ENCODE measurements around the gene API5.
"Not testable (repeated sequence)": the region's sequence is repeated elsewhere in the genome, so short reads cannot be mapped to it uniquely, and the experiment has no call there.

The API5 gene

DNA sequence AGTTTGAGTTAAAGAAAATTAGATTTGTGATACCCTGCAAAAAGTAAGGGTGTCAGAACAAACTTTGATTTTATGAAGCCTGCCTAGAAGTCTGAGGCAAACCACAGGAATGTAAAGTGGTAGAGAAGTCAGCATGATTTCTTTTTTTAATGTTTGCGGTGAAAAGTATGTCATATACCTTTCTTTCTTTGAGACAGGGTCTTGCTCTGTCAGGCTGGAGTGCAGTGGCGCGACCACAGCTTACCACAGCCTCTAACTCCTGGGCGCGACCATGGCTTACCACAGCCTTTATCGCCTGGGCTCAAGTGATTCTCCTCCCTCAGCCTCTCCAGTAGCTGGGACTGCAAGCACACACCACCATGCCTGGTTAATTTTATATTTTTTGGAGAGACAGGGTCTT, 4.7 kb downstream of the API5 start:
- no peaks in the 10 kb centered on the region for H3K36me3 ChIP-seq (ENCODE audit: control insufficient read depth, insufficient read depth, low read length)
- H3K27me3 ChIP-seq (ENCODE audit: control insufficient read depth, insufficient read depth, low read length): no peaks in the 10 kb centered on the region
- no peak overlapping the region for H3K9ac ChIP-seq (ENCODE audit: low read length)
- peaks cover 8% of the 10 kb centered on the region for H3K4me1 ChIP-seq (ENCODE audit: control insufficient read depth, insufficient read depth, low read length)
- H3K27ac ChIP-seq (ENCODE audit: low read depth, low read length): no peak overlapping the region
- no peak overlapping the region for H3K4me3 ChIP-seq (ENCODE audit: low read length)

DNA sequence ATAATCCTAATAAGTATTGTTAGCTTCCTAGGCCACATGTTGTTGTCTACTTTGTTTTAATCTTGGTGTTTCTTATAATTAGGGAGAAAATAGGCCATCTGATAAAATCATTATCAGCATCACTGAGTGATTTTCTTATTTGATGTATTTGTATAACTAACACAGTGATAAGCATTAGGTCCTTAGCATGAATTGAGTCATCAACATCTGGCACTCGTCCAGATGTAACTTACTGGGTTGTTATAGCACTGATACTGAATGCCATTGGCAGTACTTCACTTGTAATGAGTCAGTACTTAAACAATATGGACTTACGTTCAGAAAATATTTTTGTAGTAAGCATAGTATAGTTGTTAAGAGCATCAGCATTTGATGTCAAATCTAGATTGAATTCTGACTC, 16.2 kb downstream of the API5 start:
- no peaks in the 10 kb centered on the region for H3K4me1 ChIP-seq (ENCODE audit: control insufficient read depth, insufficient read depth, low read length)
- H3K36me3 ChIP-seq (ENCODE audit: control insufficient read depth, insufficient read depth, low read length): peaks cover 44% of the 10 kb centered on the region
- no peak overlapping the region for H3K9ac ChIP-seq (ENCODE audit: low read length)
- H3K27me3 ChIP-seq (ENCODE audit: control insufficient read depth, insufficient read depth, low read length): no peaks in the 10 kb centered on the region
- no peak overlapping the region for H3K4me3 ChIP-seq (ENCODE audit: low read length)
- H3K27ac ChIP-seq (ENCODE audit: low read depth, low read length): no peak overlapping the region

- no peaks in the 10 kb centered on the region for H3K4me1 ChIP-seq (ENCODE audit: control insufficient read depth, insufficient read depth, low read length)
- no peak overlapping the region for H3K4me3 ChIP-seq (ENCODE audit: low read length)
- H3K9ac ChIP-seq (ENCODE audit: low read length): no peak overlapping the region
- H3K27ac ChIP-seq (ENCODE audit: low read depth, low read length): no peak overlapping the region
- H3K27me3 ChIP-seq (ENCODE audit: control insufficient read depth, insufficient read depth, low read length): no peaks in the 10 kb centered on the region
- H3K36me3 ChIP-seq (ENCODE audit: control insufficient read depth, insufficient read depth, low read length): peaks cover 40% of the 10 kb centered on the region
These were observed 16.7 kb downstream of the API5 start for GRCh38 chr11:43328482-43328881.

- Histone ChIP-seq H3K27me3 (ENCODE audit: control insufficient read depth, insufficient read depth, low read length) (no peaks in the 10 kb centered on the region), H3K36me3 (ENCODE audit: control insufficient read depth, insufficient read depth, low read length) (peaks cover 15% of the 10 kb centered on the region), H3K27ac (ENCODE audit: low read depth, low read length) (no peak overlapping the region), H3K9ac (ENCODE audit: low read length) (no peak overlapping the region), H3K4me1 (ENCODE audit: control insufficient read depth, insufficient read depth, low read length) (no peaks in the 10 kb centered on the region), H3K4me3 (ENCODE audit: low read length) (no peak overlapping the region)
These were observed 29.4 kb downstream of the API5 start for GRCh38 chr11:43341159-43341558.

GRCh38 chr11:43351426-43351825, 39.6 kb downstream of the API5 start:
- not testable (repeated sequence) for H3K36me3 ChIP-seq (ENCODE audit: control insufficient read depth, insufficient read depth, low read length); H3K27ac ChIP-seq (ENCODE audit: low read depth, low read length); H3K27me3 ChIP-seq (ENCODE audit: control insufficient read depth, insufficient read depth, low read length); H3K9ac ChIP-seq (ENCODE audit: low read length); H3K4me3 ChIP-seq (ENCODE audit: low read length); H3K4me1 ChIP-seq (ENCODE audit: control insufficient read depth, insufficient read depth, low read length)

DNA sequence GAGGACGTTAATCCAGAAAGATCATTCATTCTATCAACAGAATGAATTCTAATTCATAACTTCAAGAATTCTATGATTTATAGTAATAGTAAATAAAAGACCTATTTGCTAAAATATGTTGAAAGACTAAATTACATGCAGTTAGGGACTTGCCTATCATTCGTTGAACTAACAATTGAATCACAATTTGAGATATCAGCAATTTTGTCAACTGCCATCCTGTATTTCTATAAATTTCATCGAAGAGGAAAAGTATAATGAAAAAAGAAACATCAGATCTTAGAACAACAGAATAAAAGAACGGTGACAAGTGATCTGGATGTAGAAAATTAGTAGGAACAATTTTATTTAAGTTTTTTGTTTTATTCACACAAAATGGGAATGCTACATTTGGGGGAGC, 42.5 kb downstream of the API5 start:
- H3K36me3 ChIP-seq (ENCODE audit: control insufficient read depth, insufficient read depth, low read length): no peaks in the 10 kb centered on the region
- no peak overlapping the region for H3K27ac ChIP-seq (ENCODE audit: low read depth, low read length)
- H3K27me3 ChIP-seq (ENCODE audit: control insufficient read depth, insufficient read depth, low read length): no peaks in the 10 kb centered on the region
- H3K4me3 ChIP-seq (ENCODE audit: low read length): no peak overlapping the region
- no peak overlapping the region for H3K9ac ChIP-seq (ENCODE audit: low read length)
- H3K4me1 ChIP-seq (ENCODE audit: control insufficient read depth, insufficient read depth, low read length): peaks cover 3% of the 10 kb centered on the region

DNA sequence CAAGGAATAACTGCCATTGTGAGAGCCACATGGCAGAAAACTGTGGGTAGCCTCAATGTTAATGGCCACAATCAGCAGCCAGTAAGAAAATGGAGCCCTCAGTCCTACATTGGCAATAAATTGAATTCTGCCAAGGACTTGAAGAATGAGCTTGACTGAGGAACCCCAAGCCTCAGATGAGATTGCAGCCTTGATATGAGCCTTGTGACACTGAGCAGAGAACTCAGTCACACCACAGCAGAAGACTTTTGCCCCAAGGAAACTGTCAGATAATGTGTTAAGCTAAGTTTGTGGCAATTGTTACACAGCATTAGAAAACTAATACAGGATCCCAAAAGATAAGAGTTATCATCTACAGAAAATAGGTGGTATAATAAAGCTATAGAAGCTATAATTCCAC, 44.5 kb downstream of the API5 start:
- Histone ChIP-seq H3K27ac (ENCODE audit: low read depth, low read length) (no peak overlapping the region), H3K36me3 (ENCODE audit: control insufficient read depth, insufficient read depth, low read length) (no peaks in the 10 kb centered on the region), H3K4me1 (ENCODE audit: control insufficient read depth, insufficient read depth, low read length) (peaks cover 13% of the 10 kb centered on the region), H3K27me3 (ENCODE audit: control insufficient read depth, insufficient read depth, low read length) (no peaks in the 10 kb centered on the region), H3K9ac (ENCODE audit: low read length) (no peak overlapping the region), H3K4me3 (ENCODE audit: low read length) (no peak overlapping the region)

- Histone ChIP-seq H3K27ac (ENCODE audit: low read depth, low read length) (peak overlapping the region; percentile 62), H3K4me3 (ENCODE audit: low read length) (peak overlapping the region; percentile 94), H3K36me3 (ENCODE audit: control insufficient read depth, insufficient read depth, low read length) (no peaks in the 10 kb centered on the region), H3K4me1 (ENCODE audit: control insufficient read depth, insufficient read depth, low read length) (peaks cover 13% of the 10 kb centered on the region), H3K27me3 (ENCODE audit: control insufficient read depth, insufficient read depth, low read length) (no peaks in the 10 kb centered on the region), H3K9ac (ENCODE audit: low read length) (peak overlapping the region; percentile 46)
These were observed 46.5 kb downstream of the API5 start for GRCh38 chr11:43358279-43358800.

GRCh38 chr11:43358801-43359421, 47.1 kb downstream of the API5 start, which contains the start of gene TTC17:
TSS of gene TTC17 (plus strand) at chr11:43358920. CDS start at chr11:43358955, 35 bp downstream.
- H3K27ac ChIP-seq (ENCODE audit: low read depth, low read length): peak within 1 kb of the TSS; percentile 86
- peaks cover 13% of the 10 kb centered on the region for H3K4me1 ChIP-seq (ENCODE audit: control insufficient read depth, insufficient read depth, low read length)
- peak within 1 kb of the TSS; percentile 78 for H3K9ac ChIP-seq (ENCODE audit: low read length)
- H3K36me3 ChIP-seq (ENCODE audit: control insufficient read depth, insufficient read depth, low read length): no peaks in the 10 kb centered on the region
- H3K27me3 ChIP-seq (ENCODE audit: control insufficient read depth, insufficient read depth, low read length): no peaks in the 10 kb centered on the region
- peak within 1 kb of the TSS; percentile 94 for H3K4me3 ChIP-seq (ENCODE audit: low read length)

DNA sequence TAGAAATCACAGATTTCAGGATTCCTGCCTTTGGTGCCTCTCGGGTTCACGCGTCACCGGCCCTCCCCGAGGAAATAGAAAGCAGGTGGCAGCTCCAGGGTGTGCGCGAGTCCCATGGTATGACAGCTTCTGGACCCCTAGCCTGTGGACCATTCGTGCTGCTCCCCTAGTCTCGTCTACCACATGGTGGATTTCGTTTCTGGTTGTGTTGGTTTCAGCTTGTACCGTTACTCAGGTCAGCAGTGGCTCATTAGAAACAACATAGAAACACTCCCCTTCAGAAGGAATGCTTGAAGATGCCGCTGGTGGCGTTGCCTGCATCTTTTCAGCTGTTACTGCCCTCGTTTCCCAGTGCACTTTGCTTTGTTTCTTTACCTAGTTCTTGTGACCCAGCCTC, 47.6 kb downstream of the API5 start:
- peak overlapping the region; percentile 86 for H3K27ac ChIP-seq (ENCODE audit: low read depth, low read length)

DNA sequence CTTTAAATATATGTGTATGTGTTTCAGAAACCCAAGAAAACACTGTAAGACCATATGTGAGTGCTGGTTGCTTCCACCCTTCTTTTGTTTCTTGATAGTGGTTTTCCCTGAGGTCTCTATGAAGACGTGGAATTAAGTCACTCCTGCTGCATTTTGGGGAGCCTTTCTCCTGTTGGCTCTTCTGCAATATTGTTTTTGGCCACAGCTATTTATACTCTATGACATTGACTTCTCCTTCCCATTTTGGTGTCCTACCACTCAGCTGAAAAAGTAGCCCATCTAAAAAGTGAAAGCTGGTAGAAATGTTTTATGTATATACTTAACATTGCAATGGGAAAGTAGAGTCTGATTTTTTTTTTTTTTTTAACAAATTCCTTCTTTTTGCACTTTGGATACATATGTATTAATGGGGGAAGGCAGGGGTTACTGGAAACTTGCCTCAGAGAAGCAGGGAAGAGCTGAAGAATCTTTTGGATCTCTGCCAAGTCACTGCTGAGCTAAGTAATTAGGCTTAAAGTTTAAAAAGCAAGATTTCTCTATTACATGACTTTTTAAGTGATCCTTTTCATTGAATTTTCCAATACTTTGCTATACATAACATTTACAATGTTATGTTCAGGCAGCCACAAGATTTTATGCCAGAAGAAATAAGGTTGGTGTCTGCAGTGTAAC, 48.7 kb downstream of the API5 start:
- H3K4me1 ChIP-seq (ENCODE audit: control insufficient read depth, insufficient read depth, low read length): peaks cover 13% of the 10 kb centered on the region
- no peak overlapping the region for H3K27ac ChIP-seq (ENCODE audit: low read depth, low read length)
- no peak overlapping the region for H3K9ac ChIP-seq (ENCODE audit: low read length)
- H3K27me3 ChIP-seq (ENCODE audit: control insufficient read depth, insufficient read depth, low read length): no peaks in the 10 kb centered on the region
- peak overlapping the region; percentile 94 for H3K4me3 ChIP-seq (ENCODE audit: low read length)
- no peaks in the 10 kb centered on the region for H3K36me3 ChIP-seq (ENCODE audit: control insufficient read depth, insufficient read depth, low read length)

More for the DNA sequence above, 47.6 kb downstream of the API5 start:
- Histone ChIP-seq H3K4me3 (ENCODE audit: low read length) (peak overlapping the region; percentile 94), H3K27me3 (ENCODE audit: control insufficient read depth, insufficient read depth, low read length) (no peaks in the 10 kb centered on the region), H3K4me1 (ENCODE audit: control insufficient read depth, insufficient read depth, low read length) (peaks cover 13% of the 10 kb centered on the region), H3K9ac (ENCODE audit: low read length) (peak overlapping the region; percentile 78), H3K36me3 (ENCODE audit: control insufficient read depth, insufficient read depth, low read length) (no peaks in the 10 kb centered on the region)

- H3K4me1 ChIP-seq (ENCODE audit: control insufficient read depth, insufficient read depth, low read length): no peaks in the 10 kb centered on the region
- H3K36me3 ChIP-seq (ENCODE audit: control insufficient read depth, insufficient read depth, low read length): peaks cover 3% of the 10 kb centered on the region
- no peak overlapping the region for H3K27ac ChIP-seq (ENCODE audit: low read depth, low read length)
- no peak overlapping the region for H3K4me3 ChIP-seq (ENCODE audit: low read length)
- no peak overlapping the region for H3K9ac ChIP-seq (ENCODE audit: low read length)
- no peaks in the 10 kb centered on the region for H3K27me3 ChIP-seq (ENCODE audit: control insufficient read depth, insufficient read depth, low read length)
These were observed 54.9 kb downstream of the API5 start for GRCh38 chr11:43366677-43367076.
